GM21390 (cell line): ENCODE results near the gene ADARB2.
"Not testable (repeated sequence)": the region's sequence is repeated elsewhere in the genome, so short reads cannot be mapped to it uniquely, and the experiment has no call there.

ENCODE experiments used
- ATAC-seq: cut with Tn5 transposase; IDR thresholded peaks from one replicate; pipeline ENCODE4 v1.9.1; 2021; ENCODE audit not compliant: unreplicated experiment

ADARB2 gene

DNA sequence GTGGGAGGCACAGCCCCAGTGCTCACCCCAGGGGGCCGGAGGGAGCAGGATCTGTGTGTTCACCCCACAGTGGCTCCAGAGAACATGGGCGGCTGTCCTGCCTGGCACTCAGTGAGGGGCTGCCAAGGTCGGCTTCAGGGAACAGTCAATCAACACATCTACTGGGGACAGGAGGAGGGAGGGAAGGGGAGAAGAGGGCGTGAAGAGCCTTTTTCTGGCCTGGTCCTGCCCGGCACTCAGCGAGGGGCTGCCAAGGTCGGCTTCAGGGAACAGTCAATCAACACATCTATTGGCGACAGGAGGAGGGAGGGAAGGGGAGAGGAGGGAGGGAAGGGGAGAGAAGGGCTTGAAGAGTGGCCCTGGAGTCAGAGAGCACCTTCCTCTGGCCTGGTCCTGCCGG is 184.9 kb downstream of the ADARB2 start:
- no peak for ATAC-seq

DNA sequence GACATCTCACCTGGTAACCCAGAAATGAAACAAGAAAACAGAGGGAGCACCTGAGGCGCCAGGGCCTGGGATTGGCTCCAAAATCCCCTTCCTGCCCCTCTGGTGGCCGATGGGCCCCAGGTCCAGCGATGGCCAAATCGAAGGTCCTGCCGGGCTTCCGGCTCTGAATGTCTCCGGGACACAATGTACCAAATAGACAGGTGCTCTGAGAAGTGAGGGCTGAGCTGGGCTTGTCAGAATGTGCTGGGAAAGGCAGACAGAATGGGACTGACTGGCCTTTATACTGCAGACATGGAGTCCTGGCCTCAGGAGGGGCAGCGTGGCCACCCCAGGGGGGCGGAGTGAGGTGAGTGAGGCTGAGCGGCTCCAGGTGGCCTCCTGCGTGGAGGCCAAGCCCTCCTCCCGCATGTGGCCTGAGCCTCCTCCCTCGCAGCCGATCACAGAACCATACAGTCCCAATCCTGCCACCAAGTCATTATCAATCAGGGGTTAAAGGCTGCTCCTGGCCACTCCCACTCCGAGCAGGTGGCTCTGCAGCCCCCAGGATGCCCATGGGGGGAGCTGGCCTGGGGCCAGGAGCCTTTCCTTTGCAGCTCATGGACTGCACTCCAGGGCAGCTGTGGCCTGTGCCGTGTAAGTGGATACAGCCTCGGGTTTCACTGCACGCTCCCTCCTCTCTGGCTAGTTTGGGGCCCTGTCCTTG is 185.5 kb downstream of the ADARB2 start:
- ATAC-seq = no peak

- no peak for ATAC-seq
Observed at GRCh38 chr10:1550616-1551015, 186.7 kb downstream of the ADARB2 start.

DNA sequence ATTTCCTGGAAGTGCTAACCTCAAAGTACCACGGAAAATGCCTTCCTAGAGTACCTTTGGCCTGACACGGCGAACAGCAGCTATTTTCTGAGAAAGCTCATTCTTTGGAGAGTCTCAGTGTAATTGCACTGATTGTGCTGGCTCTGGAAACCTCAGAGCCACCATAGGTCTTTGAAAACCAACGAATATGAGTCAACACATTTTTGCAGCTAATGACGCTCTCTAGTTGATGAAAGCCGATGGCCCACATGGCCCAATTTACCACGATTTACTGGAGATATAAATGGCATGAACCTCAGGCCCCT is 187.1 kb downstream of the ADARB2 start:
- ATAC-seq = no peak

GRCh38 chr10:1549591-1550290 is 187.6 kb downstream of the ADARB2 start:
- ATAC-seq = no peak

DNA sequence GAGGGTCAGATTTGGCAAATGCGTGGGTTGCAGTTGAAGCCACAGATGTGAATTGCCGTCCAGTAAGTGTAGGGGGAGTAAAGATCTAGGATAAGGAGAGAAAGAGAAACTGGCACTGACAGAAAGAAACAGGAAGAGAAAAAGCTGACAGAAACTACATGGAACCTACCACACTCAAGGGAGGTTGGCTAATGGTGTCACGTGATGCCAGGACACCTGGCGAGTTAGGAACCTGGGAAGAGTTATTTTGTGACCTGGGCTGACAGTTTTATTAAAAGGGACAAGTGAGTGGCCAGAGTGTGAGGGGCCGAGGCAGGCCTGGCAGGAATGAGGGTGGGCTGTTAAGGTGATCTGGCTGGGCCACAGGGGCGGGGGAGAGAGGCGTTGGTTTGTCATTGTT is 188.7 kb downstream of the ADARB2 start:
- peak; percentile 60 for ATAC-seq

GRCh38 chr10:1548146-1548545 is 189.2 kb downstream of the ADARB2 start:
- ATAC-seq = no peak

GRCh38 chr10:1546431-1547110 is 190.8 kb downstream of the ADARB2 start:
- no peak for ATAC-seq

DNA sequence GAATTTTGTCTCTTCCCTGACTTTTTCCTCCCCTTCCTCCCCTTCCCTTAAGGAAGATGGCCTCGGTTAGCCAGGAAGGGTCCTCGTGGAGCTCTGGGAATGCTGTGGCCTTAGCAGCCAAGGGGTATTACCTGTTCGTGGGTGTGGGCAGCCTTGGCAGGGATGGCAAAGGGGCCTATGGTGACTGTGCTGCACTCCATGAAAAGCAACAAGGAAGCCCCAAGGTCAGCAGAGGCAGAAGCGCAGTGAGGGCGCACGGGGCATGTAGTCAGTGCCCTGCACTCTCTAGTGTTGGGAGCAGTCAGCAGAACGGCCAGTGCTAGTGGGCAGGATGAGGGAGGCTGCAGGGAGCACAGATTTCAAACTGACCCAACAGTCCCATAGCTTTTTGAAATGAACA is 191.8 kb downstream of the ADARB2 start:
- ATAC-seq = no peak

- ATAC-seq = no peak
Observed at GRCh38 chr10:1544929-1545328, 192.4 kb downstream of the ADARB2 start.

- no peak for ATAC-seq
Observed at GRCh38 chr10:1544209-1544673, 193.1 kb downstream of the ADARB2 start.

DNA sequence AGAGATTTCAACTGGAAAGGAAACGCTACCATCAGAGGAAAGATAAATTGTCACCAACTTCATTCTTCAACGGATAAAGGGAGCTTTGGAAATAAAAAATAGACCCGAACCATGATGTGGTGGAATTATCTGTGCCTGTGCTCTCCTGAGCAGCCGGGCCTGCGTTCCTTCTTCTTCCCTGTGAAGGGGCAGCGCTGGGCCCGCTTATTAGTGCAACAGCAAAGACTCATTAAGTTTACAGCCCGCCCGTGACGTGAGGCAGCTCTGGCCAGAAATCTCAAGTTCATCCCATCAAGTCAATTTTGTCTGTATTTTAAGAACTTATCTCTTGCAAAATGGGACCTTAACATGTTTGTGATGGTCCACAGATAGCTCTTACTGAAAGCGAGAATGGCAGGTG is 193.7 kb downstream of the ADARB2 start:
- ATAC-seq = no peak

DNA sequence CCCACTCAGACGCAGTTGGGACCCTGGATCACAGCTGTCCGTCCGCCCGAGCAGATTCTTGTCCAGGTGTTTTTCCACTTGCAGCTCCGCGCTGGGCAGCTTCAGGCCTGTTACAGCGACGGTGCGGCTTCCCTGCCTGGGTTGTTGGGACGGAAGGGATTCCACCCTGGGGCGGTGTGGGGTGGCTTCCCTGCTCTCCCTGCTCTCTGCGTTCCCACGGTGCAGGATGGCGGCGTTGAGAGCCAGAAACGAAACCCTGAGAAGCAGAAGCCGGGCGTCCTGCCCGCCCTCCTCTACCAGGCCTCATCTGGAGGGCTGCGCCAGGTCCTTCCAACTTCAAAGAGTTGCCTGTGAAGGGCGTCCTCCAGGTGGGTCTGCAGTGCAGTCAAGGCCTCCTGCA is 194.4 kb downstream of the ADARB2 start:
- ATAC-seq = no peak

DNA sequence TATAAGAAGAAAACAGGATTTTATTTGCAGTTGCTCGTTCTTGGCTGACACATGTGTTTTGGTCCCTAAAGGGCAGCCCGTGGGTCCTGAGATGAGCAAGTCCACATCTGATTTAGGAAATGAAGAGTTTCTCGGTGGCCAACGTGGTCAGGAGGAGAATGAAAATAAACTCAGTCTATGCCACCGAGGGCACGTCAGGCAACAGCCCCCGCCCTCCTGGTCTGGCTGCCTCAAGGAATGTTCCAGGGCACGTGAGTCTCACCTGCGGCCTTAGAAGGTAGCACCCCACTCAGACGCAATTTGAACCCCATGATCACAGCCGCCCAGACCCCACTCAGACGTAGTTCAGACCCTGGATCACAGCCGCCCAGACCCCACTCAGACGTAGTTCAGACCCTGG is 197.2 kb downstream of the ADARB2 start:
- no peak for ATAC-seq

DNA sequence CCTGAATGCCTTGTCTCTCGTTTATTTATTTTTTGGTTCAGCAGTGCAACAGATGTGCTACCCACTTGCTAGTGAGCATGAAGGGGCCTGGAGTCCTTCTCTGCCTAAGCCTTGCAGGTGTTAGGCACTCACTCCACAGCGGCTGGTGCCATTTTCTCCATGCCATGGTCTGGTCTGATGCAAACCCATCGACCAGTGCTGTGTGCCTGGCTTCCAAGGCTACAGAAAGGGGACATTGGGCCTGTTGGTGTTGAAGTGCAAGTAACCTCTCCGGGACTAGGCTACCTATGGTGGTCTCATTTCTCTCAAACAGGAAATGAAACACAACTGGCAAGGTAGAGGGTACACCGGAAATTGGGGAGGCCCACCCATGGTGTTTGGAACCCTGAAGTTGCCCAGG is 198.1 kb downstream of the ADARB2 start:
- no peak for ATAC-seq

DNA sequence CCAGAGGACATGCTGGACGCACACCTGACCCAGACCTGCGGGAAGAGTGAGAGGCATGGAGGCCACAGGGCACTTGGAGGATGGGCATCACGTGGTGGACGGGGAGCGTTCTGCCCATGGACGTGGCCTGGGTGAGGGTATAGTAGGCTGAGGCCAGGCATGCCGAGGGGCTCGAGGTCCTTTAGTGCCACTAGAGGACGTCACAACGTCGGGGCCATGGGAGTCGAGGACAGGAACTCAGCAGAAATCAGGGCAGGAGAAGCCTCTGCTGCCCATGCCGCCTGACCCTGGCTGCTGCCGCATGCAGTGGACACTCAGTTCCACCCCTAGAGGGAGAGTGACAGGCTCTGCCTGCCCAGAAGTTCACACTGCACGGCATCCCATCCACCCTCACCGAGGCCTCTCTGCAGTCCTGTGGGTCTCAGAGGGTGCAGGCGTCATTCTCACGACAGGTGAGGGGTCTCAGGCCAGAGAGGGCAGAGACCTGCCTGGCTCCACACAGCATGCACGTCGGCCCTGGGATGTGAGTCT is 198.7 kb downstream of the ADARB2 start:
- ATAC-seq = no peak

DNA sequence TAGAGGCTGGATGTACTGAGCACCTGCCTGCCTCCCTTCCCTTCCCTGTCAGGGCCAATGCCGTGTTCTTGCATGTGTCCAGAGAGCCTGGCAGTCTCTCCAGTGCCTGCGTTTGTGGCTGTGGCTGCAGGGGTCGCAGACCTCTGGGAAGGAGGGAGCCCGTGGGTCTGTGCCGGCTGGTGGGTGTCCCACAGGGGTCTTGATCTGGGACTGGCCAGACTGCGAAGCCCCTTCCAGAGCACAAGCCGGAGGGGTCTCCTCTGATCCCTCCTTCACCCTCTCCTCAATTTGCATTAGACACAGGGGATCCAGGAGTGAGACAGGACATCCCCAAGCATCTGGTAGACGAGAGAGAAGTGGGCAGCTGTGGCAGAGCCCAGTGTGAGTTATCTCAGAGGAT is 199.2 kb downstream of the ADARB2 start:
- no peak for ATAC-seq

DNA sequence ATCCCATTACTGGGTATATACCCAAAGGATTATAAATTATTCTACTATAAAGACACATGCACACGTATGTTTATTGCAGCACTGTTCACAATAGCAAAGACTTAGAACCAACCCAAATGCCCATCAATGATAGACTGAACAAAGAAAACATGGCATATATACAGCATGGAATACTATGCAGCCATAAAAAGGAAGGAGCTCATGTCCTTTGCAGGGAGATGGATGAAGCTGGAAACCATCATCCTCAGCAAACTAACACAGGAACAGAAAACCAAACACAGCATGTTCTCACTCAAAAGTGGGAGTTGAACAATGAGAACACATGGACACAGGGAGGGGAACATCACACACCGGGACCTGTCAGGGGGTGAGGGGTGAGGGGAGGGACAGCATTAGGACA is 199.9 kb downstream of the ADARB2 start:
- ATAC-seq = not testable (repeated sequence)

- ATAC-seq = no peak
Observed at GRCh38 chr10:1536341-1536740, 201.0 kb downstream of the ADARB2 start.

GRCh38 chr10:1535301-1535965 is 201.9 kb downstream of the ADARB2 start:
- ATAC-seq = no peak

DNA sequence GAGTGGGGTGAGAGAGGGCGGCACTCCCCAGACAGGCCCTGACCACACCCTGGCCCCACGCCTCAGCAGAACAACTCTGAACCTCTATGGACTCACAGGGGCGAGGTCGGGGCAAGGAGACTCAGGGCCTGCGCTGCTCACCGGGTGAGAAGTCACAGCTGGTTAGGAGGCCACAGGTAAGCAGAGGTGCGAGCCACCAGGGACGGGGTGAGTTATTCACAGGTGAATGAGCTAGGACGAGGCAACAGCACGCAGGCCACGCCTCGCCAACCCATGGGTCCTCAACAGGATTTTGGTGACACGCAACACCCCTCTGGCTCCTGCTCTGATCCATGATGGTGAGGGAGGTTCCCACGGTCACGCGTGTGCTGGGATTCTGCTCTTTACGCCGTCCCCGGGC is 202.5 kb downstream of the ADARB2 start:
- no peak for ATAC-seq

DNA sequence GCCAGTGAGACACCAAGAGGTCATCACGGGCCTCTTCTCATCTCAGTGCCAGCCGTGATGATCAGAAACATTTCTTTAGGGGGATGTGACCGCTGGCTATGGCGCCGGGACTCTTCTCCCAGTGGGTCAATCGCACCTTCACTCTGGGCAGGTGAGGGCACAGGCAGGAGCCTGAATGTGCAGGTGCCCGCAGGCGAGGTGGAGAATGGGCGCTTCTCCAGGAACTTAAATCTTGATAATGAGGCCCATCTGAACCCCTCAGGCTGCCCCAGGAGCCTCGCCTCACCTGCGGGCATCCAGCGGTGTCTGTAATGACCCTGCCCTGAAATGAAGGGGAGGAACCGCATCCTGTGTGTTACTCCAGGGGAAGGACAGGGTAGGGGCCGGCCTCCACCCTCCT is 204.7 kb downstream of the ADARB2 start:
- no peak for ATAC-seq
